ENCODE results near the gene RBP5. TPM values are rescaled to one million over a fixed set of nuclear protein-coding genes. Genes with fewer than 3 reads are reported as not detected.

RBP5 gene
- total and polyA plus RNA-seq, 9 of the 15 experiments (the other 6 are each of a cell fraction or from before 2014, with no cell fraction given), result 8.6 to 22.5 (median 11.4) TPM

DNA sequence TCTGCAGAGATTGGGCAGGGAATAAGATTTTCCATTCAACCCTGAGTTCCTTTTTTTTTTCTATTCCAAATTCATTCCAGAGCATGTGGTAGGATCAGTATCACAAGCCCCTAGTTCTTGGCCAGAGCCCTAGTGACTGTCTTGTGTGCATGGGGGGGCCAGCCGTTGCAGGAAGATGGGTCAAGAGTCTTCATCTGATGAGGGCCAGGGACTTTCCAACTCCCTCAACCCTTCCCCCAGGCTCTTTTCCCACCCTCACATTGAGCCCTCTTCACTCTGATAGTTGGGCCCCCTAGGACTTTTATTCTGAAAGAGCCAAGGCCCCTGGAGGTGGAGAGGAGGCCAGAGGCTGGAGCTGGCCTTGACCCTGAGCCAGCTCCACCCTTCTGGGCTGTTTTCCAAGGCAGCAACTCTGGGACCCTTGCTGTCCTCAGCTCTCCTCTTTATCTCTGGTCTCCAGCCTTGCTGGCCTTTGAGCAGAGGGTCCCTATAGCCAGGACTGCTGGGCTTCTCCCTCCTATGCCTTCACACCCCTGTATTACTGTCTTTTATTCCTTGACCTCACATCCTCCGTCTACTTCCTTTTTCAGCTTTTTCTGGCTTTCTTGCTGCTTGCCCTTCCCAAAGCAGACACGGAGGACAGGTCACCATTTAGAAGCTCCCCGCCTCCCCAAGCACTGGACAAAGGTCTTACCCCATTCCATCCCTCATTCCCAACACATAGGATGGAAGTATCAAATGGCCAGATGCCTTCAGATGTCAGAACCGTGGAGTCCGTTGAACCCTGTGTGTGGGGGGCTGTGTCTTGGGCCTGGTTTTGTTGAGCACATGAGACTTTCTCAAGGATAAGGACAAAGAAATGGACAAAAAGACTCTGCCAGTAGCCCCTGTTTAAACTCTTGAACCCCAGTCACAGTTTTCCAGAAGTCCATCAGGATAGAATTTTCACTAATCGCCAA, 5.6 kb downstream of the RBP5 start (continued):
- TF ChIP-seq ZBTB17 (CRISPR knock-in tag; IDR thresholded peaks at IDR 0.05), result no peak
- TF ChIP-seq SMARCB1 (IDR thresholded peaks at IDR 0.05; ENCODE audit: insufficient read length, low read depth), result no peak
- TF ChIP-seq, protein P1, sequence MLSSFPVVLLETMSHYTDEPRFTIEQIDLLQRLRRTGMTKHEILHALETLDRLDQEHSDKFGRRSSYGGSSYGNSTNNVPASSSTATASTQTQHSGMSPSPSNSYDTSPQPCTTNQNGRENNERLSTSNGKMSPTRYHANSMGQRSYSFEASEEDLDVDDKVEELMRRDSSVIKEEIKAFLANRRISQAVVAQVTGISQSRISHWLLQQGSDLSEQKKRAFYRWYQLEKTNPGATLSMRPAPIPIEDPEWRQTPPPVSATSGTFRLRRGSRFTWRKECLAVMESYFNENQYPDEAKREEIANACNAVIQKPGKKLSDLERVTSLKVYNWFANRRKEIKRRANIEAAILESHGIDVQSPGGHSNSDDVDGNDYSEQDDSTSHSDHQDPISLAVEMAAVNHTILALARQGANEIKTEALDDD (IDR thresholded peaks at IDR 0.05), result no peak
- TF ChIP-seq, protein P2, sequence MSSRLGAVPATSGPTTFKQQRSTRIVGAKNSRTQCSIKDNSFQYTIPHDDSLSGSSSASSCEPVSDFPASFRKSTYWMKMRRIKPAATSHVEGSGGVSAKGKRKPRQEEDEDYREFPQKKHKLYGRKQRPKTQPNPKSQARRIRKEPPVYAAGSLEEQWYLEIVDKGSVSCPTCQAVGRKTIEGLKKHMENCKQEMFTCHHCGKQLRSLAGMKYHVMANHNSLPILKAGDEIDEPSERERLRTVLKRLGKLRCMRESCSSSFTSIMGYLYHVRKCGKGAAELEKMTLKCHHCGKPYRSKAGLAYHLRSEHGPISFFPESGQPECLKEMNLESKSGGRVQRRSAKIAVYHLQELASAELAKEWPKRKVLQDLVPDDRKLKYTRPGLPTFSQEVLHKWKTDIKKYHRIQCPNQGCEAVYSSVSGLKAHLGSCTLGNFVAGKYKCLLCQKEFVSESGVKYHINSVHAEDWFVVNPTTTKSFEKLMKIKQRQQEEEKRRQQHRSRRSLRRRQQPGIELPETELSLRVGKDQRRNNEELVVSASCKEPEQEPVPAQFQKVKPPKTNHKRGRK (tag; IDR thresholded peaks at IDR 0.05), result no peak
- TF ChIP-seq ADNP (tag; IDR thresholded peaks at IDR 0.05), result no peak

DNA sequence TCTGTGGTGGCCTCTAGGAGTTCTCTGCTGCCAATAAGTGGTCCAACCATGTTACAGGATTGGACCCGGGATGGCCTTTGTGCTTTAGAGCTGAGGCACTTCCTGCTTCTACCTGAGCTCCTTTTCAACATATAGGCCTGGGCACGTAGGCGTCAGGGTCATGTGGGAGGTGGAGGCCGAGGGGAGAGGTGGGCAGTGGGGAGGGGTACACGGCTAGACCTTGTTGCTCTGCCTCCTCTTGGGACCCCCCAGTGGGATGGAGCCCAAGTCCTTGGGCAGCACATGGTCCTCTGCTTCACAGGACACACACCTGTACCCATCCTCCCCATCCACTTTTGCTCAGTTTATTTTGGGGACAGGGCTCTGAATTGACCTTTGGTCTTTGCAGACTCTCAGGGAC, 7.4 kb downstream of the RBP5 start:
- ATAC-seq, result no peak
- no peak for DNase-seq (ENCODE audit: extremely low read depth in 1 of 4, low spot score in 3 of 4)
- Histone ChIP-seq H3K4me2 (ENCODE audit: insufficient read depth, low read length) (no peak overlapping the region), H3K27ac (ENCODE audit: extremely low read depth, low read depth, low read length) (no peak overlapping the region), H3K9ac (ENCODE audit: insufficient read depth in 1 of 2, low read depth in 2 of 2, low read length in 2 of 2) (no peak overlapping the region), H3K4me1 (replicated peaks in 1 of 2; ENCODE audit: control insufficient read depth in 2 of 2, insufficient read depth in 2 of 2, low read length in 2 of 2) (peaks cover 47 to 58% of the 10 kb centered on the region in 2 experiments), H4K20me1 (replicated peaks; ENCODE audit: control insufficient read depth, insufficient read depth, low read length) (no peaks in the 10 kb centered on the region), H3K36me3 (ENCODE audit: control insufficient read depth, insufficient read depth, low read length) (peaks cover 4% of the 10 kb centered on the region; the same call in 1 of the 3 replicates), H3K27me3 (ENCODE audit: control insufficient read depth in 2 of 2, insufficient read depth in 2 of 2, low read length in 2 of 2) (no peaks in the 10 kb centered on the region), H3K9me3 (replicated peaks; ENCODE audit: control insufficient read depth, insufficient read depth, low read depth, low read length) (no peaks in the 10 kb centered on the region), H3K9me1 (ENCODE audit: control insufficient read depth, insufficient read depth, low read length) (no peaks in the 10 kb centered on the region), H2AFZ (ENCODE audit: low read depth, low read length) (no peak overlapping the region), H3K79me2 (ENCODE audit: control insufficient read depth, insufficient read depth, low read length) (no peaks in the 10 kb centered on the region), H3K4me3 (no peak overlapping the region)
- ChIA-PET CTCF (ENCODE audit: low intra/inter-chr PET ratio) (no interaction called here), POLR2A (interaction anchor here (0.9 kb wide), 1 partner anchor 8 kb away, joined by 3 read pairs; no protein-coding TSS in a partner anchor)
- TF ChIP-seq MYNN (IDR thresholded peaks at IDR 0.05) (peak; percentile 87), MYNN (CRISPR knock-in tag; IDR thresholded peaks at IDR 0.05) (no peak), SIX5 (IDR thresholded peaks at IDR 0.05; ENCODE audit: borderline replicate concordance in 1 of 2, insufficient read depth in 1 of 2, low read depth in 1 of 2, low read length in 2 of 2) (no peak)
- no TSS peak for BruUV-seq (replicated peaks)
- in situ Hi-C loops (cut with MboI), result no loop called here
- FAIRE-seq, result no peak
- 50% methylated on average over 4 of the region's 5 CpGs for WGBS (ENCODE audit: insufficient coverage, low coverage, missing lambda C conversion rate)
- intact Hi-C loops (cut with micrococcal nuclease), result loop anchor here (5.0 kb wide), 1 partner anchor 66 kb away; the partner anchor contains the start of gene PEX5
